Testis (tissue), 3 donors: ENCODE results near the gene PROM2. TPM values are rescaled to one million over a fixed set of nuclear protein-coding genes. Genes with fewer than 3 reads are reported as not detected.

Experiments used
- DNase-seq: peaks from one replicate; pipeline ENCODE4 v3.0.0-alpha.2; 2019
- H3K27ac ChIP-seq, 2 donors: fragments of 200-600 bp; sonication (generic); one replicate each; pipeline ENCODE4 v1.5.1; 2019
- H3K27me3 ChIP-seq: fragments of 200-600 bp; sonication (generic); one replicate; pipeline ENCODE4 v1.5.1; 2019
- H3K36me3 ChIP-seq: fragments of 200-600 bp; sonication (generic); one replicate; pipeline ENCODE4 v1.5.1; 2017; ENCODE audit warnings: low read depth; ENCODE audit errors: missing control alignments
- H3K4me1 ChIP-seq: fragments of 200-600 bp; sonication (generic); one replicate; pipeline ENCODE4 v1.5.1; 2019
- H3K4me3 ChIP-seq, 2 donors: fragments of 200-600 bp; sonication (generic); one replicate each; pipeline ENCODE4 v1.5.1; 2017 to 2019
- H3K9me3 ChIP-seq: fragments of 200-600 bp; sonication (generic); one replicate; pipeline ENCODE4 v1.5.1; 2017
- POLR2A ChIP-seq: fragments of 450-650 bp; IDR thresholded peaks from one replicate; pipeline ENCODE4 v1.6.1; 2017; ENCODE audit warnings: antibody characterized with exemption, mild to moderate bottlenecking, moderate library complexity
- WGBS, 2 donors: methylation state at CpG; one replicate each; pipeline ENCODE4 v1.1.5; 2018; 5-methylcytosine and 5-hydroxymethylcytosine counted together
- intact Hi-C: fragments of 100-400 bp; cut with DNase I; formaldehyde crosslinking; loops from one replicate; pipeline ENCODE4 v1.15.1; 2023; ENCODE audit warnings: low total_unique reads
- polyA plus RNA-seq: library from polyadenylated mRNA; stranded (reverse); fragments of 350-450 nt; fragmentation: Illumina TruSeq; extraction: RNeasy Lipid Tissue Mini Kit (QIAGEN cat#74804); gene quantifications from one replicate; pipeline ENCODE4 v1.2.3, GENCODE V29; 2014; ENCODE audit warnings: low read depth, low replicate concordance; ENCODE audit not compliant: insufficient read depth
- total RNA-seq, 2 donors: library from RNA; depleted of rRNA; stranded (reverse); fragments of >200 nt; gene quantifications; one replicate each; pipeline ENCODE4 v1.2.3, GENCODE V29; 2016
- TF ChIP-seq, protein P1 (sequence below), 3 experiments: fragments of 450-650 bp in 2 of 3; fragments of 200-600 bp in 1 of 3; sonication (generic) in 1 of 3; IDR thresholded peaks; one replicate each; pipeline ENCODE4 v1.5.1; 2016 to 2019; ENCODE audit warnings: antibody characterized with exemption in 3 of 3, mild to moderate bottlenecking in 2 of 3, moderate library complexity in 1 of 3

PROM2 gene
- total and polyA plus RNA-seq, 3 donors from 2014 or later: 1.3 to 2.4 (median 2.1) TPM

DNA sequence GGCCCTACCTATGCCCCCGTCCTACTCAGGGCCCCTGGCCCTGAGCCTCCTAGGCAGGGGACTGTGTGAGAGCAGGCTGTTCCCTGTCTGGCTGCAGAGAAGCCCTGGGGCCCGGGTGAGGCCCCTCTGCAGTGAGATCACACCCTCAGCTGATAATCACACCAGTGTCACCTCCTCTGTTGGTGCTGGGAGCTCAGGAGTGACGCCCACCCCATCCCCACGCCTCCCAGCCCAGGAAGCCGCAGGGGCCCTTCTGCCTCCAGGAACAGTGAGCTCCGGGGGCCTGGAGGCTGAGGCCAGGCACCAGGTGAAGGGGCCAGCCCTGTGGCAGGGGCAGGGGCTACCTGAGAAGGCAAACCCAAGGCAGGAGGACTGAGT lies 42.9 kb downstream of the PROM2 start:
- H3K27me3 ChIP-seq: no peaks in the 10 kb centered on the region
- intact Hi-C loops: no loop called here
- H3K27ac ChIP-seq: no peak overlapping the region
- no peaks in the 10 kb centered on the region for H3K4me1 ChIP-seq
- TF ChIP-seq, protein P1, sequence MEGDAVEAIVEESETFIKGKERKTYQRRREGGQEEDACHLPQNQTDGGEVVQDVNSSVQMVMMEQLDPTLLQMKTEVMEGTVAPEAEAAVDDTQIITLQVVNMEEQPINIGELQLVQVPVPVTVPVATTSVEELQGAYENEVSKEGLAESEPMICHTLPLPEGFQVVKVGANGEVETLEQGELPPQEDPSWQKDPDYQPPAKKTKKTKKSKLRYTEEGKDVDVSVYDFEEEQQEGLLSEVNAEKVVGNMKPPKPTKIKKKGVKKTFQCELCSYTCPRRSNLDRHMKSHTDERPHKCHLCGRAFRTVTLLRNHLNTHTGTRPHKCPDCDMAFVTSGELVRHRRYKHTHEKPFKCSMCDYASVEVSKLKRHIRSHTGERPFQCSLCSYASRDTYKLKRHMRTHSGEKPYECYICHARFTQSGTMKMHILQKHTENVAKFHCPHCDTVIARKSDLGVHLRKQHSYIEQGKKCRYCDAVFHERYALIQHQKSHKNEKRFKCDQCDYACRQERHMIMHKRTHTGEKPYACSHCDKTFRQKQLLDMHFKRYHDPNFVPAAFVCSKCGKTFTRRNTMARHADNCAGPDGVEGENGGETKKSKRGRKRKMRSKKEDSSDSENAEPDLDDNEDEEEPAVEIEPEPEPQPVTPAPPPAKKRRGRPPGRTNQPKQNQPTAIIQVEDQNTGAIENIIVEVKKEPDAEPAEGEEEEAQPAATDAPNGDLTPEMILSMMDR (IDR thresholded peaks at IDR 0.05): no peak
- no peak for TF ChIP-seq POLR2A
- DNase-seq: no peak
- H3K4me3 ChIP-seq: no peak overlapping the region
- H3K9me3 ChIP-seq: no peaks in the 10 kb centered on the region
- no peaks in the 10 kb centered on the region for H3K36me3 ChIP-seq
- WGBS, 2 donors: 82% methylated on average over 6 of the region's 6 CpGs; no CpG with 5 or more reads in 1 of the 2 donors

GRCh38 chr2:95317665-95318425 lies 43.6 kb downstream of the PROM2 start:
- Histone ChIP-seq H3K36me3 (no peaks in the 10 kb centered on the region), H3K4me1 (no peaks in the 10 kb centered on the region), H3K9me3 (no peaks in the 10 kb centered on the region), H3K4me3 (no peak overlapping the region), H3K27me3 (no peaks in the 10 kb centered on the region), H3K27ac (no peak overlapping the region)
- DNase-seq: no peak
- 83 to 94% methylated on average over 10 to 12 of the region's 12 CpGs for WGBS, 2 donors
- no peak for TF ChIP-seq POLR2A
- TF ChIP-seq, protein P1 (IDR thresholded peaks at IDR 0.05): no peak
- intact Hi-C loops: no loop called here

DNA sequence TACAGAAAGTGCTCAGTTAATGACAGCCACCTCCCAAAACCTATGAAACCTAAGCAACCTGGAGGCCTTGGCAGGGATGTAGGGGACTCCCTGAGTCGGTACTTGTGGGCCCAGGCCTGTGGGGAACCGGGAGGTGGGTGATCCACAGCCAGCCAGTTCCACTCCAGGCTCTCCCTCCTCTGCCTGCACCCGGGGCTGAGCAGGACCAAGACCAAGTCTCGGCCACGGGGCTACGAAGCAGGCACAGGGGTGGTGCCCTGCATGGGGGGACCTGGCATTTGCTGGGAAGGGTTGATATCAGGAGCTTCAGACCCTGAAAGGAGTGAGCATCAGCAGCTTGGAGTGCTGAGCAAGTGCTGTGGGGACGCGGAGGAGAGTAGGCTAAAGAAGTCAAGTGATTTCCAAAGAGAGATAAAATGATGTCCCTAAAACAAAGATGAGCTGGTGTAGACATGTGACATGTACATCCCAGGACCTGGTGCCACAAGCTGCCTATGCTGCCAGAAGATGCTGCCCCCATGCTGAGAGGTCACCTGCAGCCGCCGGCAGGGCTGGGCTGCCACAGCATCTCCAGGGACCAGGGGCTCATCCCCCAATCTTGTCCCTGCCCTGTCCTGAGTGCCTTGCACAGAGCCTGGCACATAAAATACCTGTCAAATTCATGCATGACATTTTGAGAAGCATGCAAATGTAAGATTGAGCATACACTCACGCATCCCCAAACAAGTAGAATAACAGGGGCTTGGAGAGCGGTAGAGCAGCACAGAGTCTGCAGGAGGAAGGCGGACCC lies 44.4 kb downstream of the PROM2 start:
- no peak for DNase-seq
- intact Hi-C loops: no loop called here
- H3K27ac ChIP-seq: no peak overlapping the region
- H3K27me3 ChIP-seq: no peaks in the 10 kb centered on the region
- H3K4me1 ChIP-seq: no peaks in the 10 kb centered on the region
- no peaks in the 10 kb centered on the region for H3K36me3 ChIP-seq
- H3K4me3 ChIP-seq: no peak overlapping the region
- 81 to 83% methylated on average over 11 to 13 of the region's 13 CpGs for WGBS, 2 donors
- no peaks in the 10 kb centered on the region for H3K9me3 ChIP-seq
- TF ChIP-seq, protein P1 (IDR thresholded peaks at IDR 0.05): no peak
- no peak for TF ChIP-seq POLR2A

DNA sequence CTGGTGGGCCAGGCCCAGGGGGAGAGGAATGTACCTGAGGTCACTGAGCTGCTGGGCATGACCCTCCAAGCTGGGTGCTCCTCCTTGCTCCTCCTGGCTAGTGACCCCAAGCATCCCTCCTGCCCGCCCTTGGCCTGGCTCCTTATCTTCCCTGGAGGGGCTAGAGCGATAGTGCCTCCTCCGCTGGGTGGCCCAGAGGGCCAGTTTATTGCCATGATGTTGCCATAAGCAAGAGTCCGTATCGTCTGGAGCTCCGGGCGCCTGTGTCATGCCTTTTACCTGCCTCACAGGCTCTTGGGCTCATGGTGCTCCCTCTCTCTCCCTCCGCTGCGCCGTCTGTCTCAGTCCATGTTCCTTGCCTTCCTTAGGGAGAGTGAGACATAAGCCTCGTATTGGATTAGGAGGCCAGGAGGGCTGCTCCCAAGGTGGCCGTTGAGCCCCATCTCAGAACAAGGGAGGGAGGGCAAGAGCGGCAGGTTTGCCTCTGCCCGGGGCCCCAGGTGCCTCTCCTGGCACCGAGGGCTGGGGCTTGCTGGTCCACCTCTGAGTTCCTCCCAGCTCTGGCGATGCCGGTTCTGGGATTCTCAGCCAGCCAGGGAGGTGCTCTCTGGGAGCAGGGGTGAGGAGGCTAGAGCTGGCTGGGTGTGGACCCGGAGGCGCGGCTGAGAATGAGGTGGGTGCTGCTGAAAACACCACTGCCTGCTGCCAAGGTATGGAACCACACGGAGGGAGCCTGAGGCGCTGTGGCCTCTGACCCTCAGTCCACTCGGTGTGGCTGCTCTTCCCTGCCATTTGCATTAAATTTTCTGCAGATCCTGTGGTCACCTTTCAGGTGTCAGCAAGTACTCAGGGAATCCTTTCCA lies 45.5 kb downstream of the PROM2 start:
- Histone ChIP-seq H3K9me3 (no peaks in the 10 kb centered on the region), H3K4me3 (no peak overlapping the region), H3K27ac (no peak overlapping the region), H3K4me1 (no peaks in the 10 kb centered on the region), H3K27me3 (no peaks in the 10 kb centered on the region), H3K36me3 (no peaks in the 10 kb centered on the region)
- intact Hi-C loops: no loop called here
- 86 to 89% methylated on average over 16 to 23 of the region's 23 CpGs for WGBS, 2 donors
- TF ChIP-seq, protein P1 (IDR thresholded peaks at IDR 0.05): no peak
- TF ChIP-seq POLR2A: no peak
- DNase-seq: no peak
